ENCODE measurements around the gene KRAS.
"Not testable (repeated sequence)": the region's sequence is repeated elsewhere in the genome, so short reads cannot be mapped to it uniquely, and the experiment has no call there.

The KRAS gene

DNA sequence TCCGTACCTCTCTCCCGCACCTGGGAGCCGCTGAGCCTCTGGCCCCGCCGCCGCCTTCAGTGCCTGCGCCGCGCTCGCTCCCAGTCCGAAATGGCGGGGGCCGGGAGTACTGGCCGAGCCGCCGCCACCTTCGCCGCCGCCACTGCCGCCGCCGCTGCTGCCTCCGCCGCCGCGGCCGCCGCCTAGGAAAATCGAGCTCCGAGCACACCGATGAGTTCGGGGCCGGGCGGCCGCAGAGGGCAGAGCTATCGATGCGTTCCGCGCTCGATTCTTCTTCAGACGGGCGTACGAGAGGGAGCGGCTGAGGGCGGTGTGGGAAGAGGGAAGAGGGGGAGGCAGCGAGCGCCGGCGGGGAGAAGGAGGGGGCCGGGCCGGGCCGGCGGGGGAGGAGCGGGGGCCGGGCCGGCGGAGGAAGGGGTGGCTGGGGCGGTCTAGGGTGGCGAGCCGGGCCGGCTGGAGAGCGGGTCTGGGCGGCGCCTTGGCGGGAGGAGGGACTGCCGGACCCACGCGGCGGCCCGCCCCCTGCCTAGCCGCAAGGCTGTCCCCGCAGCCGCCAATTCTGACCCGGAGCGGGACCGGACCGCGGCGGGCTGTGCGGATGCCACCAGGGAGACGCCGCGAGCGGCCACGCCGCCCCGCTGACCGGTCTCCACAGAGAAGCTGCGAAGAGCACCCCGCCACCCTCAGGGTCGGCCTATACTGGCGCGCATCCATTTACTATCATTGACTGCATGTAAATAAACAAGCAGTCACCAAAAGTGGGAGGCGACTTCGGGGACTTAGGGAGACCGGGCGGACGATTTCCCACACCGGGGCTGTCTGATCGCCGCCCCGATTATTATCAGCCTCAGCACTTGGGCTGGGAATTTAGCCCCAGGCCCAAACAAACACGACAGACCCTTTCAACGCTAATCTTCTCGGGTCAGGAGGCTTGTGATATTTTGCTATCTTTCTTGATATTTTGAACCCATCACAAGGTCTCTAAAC is at the start of gene KRAS:
TSS of gene KRAS (minus strand) at position 186 of the 987 bp plus-strand sequence.
- DNase-seq (ENCODE audit: low read depth in 2 of 2), result peak; percentile 83 to 90

DNA sequence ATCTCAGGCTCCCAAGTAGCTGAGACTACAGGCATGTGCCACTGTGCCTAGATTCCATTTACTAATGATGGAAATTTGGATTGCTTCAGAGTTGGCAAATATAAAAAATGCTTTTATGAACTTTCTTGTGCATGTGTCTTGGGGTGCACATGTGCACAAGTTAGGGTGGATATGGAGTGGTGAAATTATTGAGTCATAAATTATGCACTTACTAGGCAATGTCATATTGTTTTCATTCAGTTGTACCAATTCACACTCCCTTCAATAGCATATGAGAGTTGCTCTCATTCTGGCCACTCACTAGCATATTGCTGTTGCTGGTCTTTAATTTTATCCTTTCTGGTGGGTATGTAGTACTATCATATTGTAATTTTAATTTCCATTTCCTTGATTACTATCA is 45.7 kb upstream of the KRAS start:
- no peak for DNase-seq (ENCODE audit: low read depth in 2 of 2)

DNA sequence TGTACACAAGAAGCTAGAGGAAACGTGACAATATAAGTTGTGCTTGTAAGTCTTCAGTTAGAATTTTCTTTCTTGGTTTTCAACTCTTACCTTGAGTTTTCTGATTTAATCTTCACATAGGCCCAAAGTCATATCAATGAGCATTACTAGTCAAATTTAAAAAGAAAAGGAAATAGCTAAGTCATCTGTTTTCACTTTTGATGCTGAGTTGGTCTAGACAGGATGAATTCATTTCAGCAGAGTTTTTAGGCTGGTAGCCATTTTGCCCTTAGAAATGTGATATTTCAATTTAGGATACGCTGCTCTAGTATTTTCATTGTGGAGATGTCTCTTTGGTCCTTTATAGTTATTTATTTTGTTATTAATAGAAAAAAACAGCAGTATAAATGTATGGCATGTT is 44.6 kb upstream of the KRAS start:
- DNase-seq (ENCODE audit: low read depth in 2 of 2), result no peak

DNA sequence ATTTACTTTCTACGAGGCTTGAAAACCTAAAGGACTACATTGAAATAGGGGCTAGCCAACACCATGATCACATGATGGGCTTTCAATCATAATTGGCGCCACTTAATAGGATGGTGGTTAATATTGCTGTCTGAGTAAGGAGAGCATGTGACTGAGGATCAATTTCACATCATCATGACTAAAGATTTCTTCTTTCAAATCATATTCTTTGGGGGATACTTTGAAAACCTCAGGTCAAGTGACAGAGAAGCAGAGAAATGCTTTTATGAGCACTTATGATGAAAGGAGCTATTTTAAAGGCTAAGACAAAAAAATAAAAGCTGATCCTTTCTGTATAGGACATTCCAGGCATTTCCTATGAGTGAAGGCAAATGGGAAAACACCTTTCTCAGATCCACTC is 42.9 kb upstream of the KRAS start:
- DNase-seq (ENCODE audit: low read depth in 2 of 2), result no peak

DNA sequence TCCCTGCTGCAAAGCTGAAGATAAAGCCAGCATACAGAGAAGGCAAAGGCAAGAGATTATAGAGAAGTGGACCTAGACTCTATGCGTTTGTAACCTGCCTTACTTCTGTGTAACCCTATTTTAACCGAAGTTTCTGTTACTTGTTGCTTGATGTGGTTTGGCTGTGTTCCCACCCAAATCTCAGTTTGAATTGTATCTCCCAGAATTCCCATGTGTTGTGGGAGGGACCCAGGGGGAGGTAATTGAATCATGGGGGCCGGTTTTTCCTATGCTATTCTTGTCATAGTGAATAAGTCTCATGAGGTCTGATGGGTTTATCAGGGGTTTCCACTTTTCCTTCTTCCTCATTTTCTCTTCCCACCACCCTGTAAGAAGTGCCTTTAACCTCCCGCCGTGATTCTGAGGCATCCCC is 42.1 kb upstream of the KRAS start:
- DNase-seq (ENCODE audit: low read depth in 2 of 2), result not testable (repeated sequence)

DNA sequence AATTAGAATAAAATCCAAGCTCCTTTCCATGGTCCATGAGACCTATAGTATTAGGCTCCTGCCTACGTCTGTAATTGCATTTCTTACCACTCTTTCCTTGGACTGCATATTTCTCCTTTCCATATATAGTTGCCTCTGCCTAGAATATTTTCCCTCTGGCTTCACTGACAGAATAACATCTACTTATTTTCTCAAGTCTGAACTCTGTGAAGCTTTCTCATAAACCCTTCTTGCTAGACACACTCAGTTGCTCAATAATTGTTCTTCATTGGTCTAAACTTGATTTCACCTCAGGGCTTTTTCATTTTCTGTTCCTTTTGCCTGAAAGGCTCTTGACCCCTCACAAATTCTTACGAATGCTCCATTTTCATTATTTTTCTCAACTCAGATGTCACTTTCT is 36.9 kb upstream of the KRAS start:
- no peak for DNase-seq (ENCODE audit: low read depth in 2 of 2)

DNA sequence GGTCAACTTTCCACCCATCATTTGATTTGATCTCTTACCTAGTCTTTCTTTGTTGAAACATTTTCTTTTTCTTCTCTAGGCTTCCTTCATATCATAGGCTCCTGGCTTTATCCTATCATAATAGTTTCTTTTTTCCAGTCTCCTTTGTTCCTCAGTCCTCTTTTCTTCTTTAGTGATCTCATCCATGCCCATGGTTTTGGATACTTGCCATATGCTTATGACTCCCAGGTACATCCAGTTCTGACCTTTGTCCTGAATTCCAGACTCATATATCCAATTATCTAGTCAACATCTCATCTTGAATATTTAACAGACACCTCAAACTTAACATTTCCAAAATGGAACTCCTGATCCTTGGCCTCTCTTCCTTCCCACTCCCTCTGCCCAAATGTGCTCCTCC is 36.1 kb upstream of the KRAS start:
- no peak for DNase-seq (ENCODE audit: low read depth in 2 of 2)

DNA sequence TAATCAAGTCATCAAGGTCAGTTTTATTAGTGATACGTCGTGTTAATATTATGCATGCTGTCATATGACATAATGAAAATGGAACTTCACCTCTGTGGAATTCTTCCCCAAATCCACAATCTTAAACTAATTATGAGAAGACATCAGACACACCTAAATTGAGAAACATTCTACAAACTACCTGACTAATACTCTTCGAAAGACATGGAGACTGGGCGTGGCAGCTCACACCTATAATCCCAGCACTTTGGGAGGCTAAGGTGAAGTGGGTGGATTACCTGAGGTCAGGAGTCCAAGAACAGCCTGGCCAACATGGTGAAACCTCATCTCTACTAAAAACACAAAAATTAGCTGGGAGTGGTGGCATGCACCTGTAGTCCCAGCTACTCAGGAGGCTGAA is 33.3 kb upstream of the KRAS start:
- DNase-seq (ENCODE audit: low read depth in 2 of 2), result no peak

DNA sequence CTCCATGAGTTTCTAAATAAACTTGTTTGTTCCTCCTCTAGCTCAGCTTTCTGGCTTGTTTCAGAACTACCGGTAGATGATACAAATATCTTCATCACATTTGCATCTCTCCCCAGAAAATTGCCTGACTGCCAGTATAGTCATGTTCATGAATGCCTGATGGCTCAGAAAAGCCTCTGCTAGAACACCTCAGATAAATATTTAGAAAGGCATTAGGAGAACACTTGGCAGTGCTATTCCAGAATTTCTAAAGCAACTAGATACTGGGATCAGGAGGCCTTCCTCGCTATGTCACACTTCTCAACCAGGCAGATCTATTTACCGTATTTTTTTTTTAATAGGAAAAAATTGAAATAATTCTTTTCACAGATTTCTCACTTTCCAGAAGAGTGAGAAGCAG is 32.3 kb upstream of the KRAS start:
- DNase-seq (ENCODE audit: low read depth in 2 of 2), result no peak

DNA sequence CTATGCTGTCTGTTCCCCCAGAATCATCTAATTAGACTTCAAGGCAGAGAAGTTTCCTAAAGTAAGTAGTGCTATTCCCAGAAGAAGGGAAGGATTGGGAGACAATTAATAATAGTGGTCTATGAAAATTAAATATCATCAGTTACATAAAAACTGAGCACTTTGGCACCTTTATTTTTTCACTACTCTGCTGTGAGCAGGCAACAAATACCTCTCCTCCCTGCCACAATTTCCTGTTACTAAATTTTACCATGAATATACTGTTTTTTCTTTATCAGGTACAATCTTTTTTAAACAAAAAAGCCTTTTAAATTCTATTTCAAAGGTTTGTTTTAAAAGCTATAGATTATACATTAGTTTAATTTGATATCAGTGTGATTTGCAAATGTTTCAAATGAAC is 29.4 kb upstream of the KRAS start:
- DNase-seq (ENCODE audit: low read depth in 2 of 2), result no peak

DNA sequence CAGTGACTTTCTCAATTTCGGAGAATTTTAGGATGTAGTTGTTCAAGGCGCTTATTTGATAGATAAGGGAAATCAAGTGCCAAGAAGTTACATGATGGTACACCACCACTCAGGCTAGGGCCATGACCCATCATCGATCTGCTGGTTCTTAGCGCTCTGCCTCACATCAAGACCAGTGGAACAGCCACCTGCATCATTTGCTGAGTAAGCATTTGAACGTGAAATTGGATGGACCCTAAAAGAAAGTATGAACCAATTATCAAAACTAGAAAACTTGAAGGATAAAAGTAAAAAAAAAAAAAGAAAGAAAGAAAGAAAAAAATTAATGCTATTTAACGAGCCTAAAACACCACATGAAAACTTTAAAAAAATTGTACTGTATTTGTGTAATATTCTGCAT is 27.5 kb upstream of the KRAS start:
- no peak for DNase-seq (ENCODE audit: low read depth in 2 of 2)

DNA sequence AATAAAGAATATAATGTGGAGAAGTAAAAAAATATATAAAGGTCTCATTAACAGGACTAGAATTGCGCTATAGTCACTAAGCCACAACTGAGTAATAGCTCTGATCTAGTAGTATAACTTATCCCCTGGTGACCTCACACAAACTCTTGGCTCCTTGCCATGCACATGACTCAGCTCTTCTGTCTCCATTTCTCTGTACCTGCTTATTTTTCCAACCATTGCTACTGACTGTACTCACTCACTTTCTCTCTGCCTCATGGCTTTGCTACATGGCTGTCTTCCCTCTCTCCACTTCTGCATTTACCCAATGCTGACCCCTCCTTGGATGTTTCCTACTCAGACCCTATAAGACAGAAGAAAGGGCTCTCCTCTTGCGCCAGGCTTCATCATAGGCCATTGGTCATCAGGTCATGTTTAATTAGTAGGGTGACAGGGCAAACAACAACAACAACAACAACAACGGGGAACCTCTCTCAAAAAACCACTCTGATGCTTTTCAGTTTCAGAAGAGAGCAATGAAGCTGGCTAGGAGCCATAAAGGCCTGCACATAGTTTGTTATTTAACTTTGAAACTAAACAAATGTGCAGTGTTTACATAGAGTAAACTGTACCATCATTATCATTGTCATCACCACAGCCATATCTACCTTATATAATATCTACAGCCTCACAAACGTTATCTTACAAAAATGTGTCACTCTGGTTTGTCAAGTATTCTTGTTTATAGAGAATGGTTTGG is 25.6 kb upstream of the KRAS start:
- peak; percentile 50 to 56 for DNase-seq (ENCODE audit: low read depth in 2 of 2)

DNA sequence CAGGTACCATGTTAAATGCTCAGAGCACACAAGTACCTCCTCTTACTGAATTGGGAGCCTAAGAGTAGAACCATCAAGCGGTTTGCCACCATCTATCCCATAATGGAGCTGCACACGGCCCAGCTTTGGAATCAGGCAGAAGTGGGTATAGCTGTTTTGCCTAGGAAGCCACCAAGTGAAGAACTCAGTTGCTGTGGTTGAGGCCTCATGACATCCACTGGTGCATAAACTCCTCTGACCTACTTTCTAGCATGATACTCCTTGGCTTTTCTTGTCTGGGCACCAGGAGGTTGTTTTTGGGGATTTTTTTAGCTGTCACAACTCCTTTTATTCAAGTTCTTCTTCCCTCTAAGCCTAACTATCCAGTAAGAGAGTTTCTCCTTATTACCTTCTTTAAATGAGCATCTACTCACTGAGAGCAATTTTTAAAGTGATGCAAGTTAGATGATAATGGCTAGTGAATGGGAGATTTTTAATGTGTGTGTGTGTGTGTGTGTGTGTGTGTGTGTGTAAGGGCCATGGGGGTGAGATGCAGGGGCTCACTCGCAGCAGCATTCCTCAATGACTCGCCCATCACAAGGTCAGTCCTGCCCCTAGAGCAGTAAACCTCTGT is 20.9 kb upstream of the KRAS start:
- DNase-seq (ENCODE audit: low read depth in 2 of 2), result no peak

DNA sequence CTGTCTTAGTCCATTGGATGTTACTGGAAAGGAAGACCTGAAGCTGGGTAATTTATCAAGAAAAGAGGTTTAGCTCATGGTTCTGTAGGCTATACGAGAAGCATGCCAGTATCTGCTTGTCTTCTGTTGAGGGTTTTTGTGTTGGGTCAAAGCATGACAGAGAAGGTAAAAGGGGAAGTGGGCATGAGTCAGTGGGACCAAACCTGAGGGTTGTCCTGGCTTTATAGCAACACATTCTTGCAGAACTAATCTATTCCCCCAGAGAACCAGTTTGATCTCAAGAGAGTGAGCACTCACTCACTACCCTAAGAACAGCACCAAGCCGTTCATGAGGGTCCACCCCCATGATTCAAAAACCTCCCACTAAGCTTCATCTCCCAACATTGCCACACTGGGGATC is 19.0 kb upstream of the KRAS start:
- DNase-seq (ENCODE audit: low read depth in 2 of 2), result no peak

DNA sequence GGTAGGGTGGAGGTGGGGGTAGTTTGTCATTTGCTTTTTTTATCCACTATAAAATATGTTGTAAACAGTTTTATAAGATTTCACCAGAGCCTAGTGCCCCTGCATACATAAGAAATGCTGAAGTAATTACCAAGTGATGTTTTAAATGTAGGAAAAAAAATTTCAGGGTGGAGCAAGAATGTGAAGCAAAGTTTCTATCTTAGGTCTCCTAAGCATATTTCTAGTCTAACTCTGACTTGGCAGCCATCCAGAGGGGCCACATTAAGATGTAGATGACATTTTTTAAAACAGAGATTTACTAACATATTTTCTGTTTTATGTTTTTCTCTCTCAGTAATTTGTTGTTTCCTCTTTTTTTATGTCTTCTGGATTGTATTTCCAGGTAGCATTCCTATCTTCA is 15.8 kb upstream of the KRAS start:
- DNase-seq (ENCODE audit: low read depth in 2 of 2), result no peak

DNA sequence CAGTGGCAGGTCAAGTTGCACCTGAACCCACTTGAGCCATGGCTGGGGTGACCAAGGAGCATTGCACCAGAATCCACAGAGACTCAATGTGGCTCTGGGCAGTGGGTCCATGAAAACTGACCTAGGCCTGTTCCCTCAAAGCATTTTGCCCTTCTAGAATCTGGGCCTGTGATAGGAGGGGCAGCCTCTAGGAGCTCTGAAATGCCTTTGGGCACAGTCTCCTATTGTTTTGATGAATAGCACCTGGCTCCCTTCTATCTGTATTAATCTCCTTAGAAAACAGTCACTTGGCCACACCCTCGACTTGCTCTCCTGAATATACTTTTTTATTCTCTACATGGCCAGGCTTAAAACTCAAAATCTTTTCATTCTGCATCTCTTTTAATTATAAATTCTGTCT is 14.1 kb upstream of the KRAS start:
- no peak for DNase-seq (ENCODE audit: low read depth in 2 of 2)

DNA sequence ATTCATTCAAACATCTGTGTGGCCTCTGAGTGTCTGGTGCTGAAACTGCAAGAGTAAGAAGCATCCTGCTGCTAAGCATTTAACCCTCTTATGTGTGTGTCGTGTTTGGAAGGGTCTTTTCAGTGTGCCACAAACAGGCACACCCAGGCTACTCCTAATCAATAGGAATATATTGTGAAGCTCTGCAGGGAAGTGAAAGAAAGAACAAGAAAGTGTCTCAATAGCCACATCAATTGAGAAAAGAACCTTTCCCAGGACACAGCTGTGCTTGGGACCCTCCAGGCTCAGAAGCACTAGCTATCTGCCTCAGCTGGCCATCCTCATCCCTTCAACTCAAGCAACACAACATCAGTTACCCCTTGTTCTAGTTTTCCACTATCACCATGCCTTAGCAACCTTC is 13.4 kb upstream of the KRAS start:
- no peak for DNase-seq (ENCODE audit: low read depth in 2 of 2)

DNA sequence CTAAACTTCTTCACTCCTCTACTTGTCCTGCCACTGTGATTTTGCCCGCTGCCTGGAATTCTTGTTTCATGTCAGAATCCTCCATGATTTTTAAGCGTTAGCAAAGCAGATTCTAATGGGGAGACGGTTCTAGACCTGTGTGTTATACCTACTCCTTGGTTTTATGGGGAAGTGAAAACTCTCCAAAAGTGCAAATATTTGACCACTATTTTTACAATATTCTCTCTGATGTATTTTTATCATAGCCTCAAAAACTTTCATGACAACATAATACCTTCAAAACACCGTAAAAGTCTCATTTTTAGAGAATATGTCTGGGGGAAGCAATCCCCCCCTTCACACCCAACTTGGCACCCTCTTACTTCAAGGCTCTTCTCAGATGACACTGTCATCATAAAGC is 12.9 kb upstream of the KRAS start:
- DNase-seq (ENCODE audit: low read depth in 2 of 2), result no peak

DNA sequence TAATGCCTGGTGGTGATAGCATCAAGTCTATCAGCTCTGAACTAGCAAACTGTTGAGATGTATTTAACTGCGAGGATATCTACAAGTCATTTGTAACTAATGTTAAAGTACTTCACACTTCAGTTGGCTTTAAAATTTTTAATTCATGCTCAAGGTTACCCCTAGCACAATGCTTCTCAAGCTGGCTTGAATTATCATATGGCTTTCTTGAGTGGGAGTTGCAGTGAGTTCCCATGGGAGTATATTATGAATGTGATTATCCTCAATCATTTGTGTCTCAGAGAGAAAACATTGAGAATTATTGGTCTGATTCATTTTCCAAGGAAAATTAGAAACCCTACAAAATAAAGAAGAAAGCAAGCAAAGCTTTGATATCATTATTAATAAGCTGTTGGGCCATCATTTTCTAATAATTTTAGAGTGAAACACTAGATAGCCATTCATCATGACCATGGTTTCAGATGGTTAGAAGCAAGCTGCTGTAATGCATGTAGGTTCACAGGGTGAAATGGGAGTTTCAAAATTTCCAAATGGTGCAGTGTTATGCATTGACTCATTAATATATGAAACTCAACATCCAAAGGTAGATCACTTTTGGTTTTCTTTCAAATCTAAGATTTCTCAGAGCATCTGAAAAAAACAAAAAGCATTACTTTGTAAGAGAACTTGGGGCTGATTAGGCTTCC is 11.8 kb upstream of the KRAS start:
- DNase-seq (ENCODE audit: low read depth in 2 of 2), result no peak

DNA sequence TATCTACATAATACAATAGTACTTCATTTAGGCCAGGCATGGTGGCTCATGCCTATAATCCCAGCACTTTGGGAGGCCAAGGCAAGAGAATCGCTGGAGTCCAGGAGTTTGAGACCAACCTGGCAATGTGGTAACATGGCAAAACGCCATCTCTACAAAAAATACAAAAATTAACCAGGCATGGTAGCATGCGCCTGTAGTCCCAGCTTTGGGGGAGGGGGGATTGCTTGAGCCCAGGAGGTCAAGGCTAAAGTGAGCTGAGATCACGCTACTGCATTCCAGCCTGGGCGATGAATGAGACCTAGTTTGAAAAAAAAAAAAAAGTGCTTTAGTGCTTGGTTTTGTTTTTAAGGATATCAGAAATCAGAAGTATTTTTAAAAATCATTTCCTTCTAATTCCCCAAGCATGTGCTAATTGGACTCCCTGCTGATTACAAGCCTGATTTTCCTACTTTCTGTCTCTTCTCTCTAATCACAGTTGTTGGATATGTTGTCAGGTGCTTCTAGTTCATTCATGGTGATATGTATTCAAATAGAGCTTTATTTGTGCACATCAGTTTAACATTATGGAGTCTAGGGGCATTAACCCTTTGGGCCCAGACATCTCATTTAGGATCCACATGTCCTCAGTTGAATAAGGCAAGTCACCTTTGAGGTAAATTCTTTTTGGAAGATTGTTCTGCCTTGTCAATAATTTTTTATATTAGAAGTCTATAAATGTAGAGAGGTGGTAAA is 7.0 kb upstream of the KRAS start:
- DNase-seq (ENCODE audit: low read depth in 2 of 2), result no peak

DNA sequence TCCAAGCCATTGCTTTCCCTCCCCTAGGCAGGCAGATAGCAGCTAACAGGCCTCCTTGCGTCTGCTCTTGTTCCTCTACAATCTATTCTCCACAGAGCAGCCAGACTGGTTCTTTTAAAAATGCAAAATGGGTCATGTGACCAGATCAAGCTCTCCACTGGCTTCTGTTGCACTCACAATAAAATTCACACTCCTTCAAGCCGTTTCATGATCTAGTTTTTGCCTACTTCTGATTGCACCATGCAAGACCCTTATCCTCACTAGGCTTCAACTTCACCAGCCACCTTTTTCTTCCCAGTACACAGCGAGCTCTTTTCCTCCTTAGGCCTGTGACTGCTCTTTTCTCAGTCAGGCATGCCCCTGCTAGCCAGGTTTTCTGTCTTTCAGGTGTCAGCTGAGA is 6.1 kb upstream of the KRAS start:
- DNase-seq (ENCODE audit: low read depth in 2 of 2), result no peak
